Measurements from ENCODE around the gene ERGIC1. TPM values are rescaled to one million over a fixed set of nuclear protein-coding genes. Genes with fewer than 3 reads are reported as not detected.

ERGIC1 gene
- total and polyA plus RNA-seq, 2 experiments from 2014 or later, result 25.2 to 92.2 TPM

- DNase-seq (ENCODE audit: low spot score), result no peak
- Histone ChIP-seq H2AFZ (no peak overlapping the region), H4K20me1 (replicated peaks; ENCODE audit: insufficient read depth) (peaks cover 49% of the 10 kb centered on the region), H3K27me3 (ENCODE audit: insufficient read depth) (no peaks in the 10 kb centered on the region), H3K9me2 (ENCODE audit: insufficient read depth) (no peaks in the 10 kb centered on the region), H3K4me1 (ENCODE audit: insufficient read depth) (peaks cover 21% of the 10 kb centered on the region), H3F3A (replicated peaks; ENCODE audit: low read depth) (0 out of 2 replicates have a peak, but pooled peaks cover 2% of the 10 kb centered on the region), H3K4me3 (no peak overlapping the region), H3K79me2 (replicated peaks; ENCODE audit: insufficient read depth) (peaks cover 73% of the 10 kb centered on the region), H3K36me3 (ENCODE audit: insufficient read depth) (no peaks in the 10 kb centered on the region; the same call in 1 of the 2 replicates), H3K4me2 (no peak overlapping the region), H3K27ac (ENCODE audit: low read depth) (no peak overlapping the region)
- H3K27me3 Mint-ChIP-seq (ENCODE audit: insufficient read depth, low read depth, poor library complexity), result peaks cover 6% of the 10 kb centered on the region
- ATAC-seq, result no peak
- H3K4me1 Mint-ChIP-seq, result peaks cover 45% of the 10 kb centered on the region
- no peaks in the 10 kb centered on the region for H3K9me3 Mint-ChIP-seq
- peaks cover 8% of the 10 kb centered on the region for H3K36me3 Mint-ChIP-seq (ENCODE audit: low read depth)
- TF ChIP-seq POLR2AphosphoS5 (IDR thresholded peaks at IDR 0.05; ENCODE audit: low read depth) (no peak), CTCF (conservative IDR thresholded peaks at IDR 0.05; ENCODE audit: low read depth in 2 of 2) (no peak), JUNB (IDR thresholded peaks at IDR 0.05; ENCODE audit: unreplicated experiment) (no peak), NANOG (IDR thresholded peaks at IDR 0.05; ENCODE audit: borderline replicate concordance) (no peak), CREB1 (CRISPR knock-in tag; IDR thresholded peaks at IDR 0.05; ENCODE audit: low read depth) (no peak), EZH2phosphoT487 (IDR thresholded peaks at IDR 0.05; ENCODE audit: unreplicated experiment) (no peak), ZNF331 (CRISPR knock-in tag; IDR thresholded peaks at IDR 0.05; ENCODE audit: low read depth) (no peak), STAT1 (IDR thresholded peaks at IDR 0.05; ENCODE audit: unreplicated experiment) (no peak), ZNF114 (CRISPR knock-in tag; IDR thresholded peaks at IDR 0.05) (no peak), EZH2 (IDR thresholded peaks at IDR 0.05; ENCODE audit: low read depth, unreplicated experiment) (no peak), REST (IDR thresholded peaks at IDR 0.05; ENCODE audit: unreplicated experiment) (no peak)
- TF ChIP-seq, protein P1, sequence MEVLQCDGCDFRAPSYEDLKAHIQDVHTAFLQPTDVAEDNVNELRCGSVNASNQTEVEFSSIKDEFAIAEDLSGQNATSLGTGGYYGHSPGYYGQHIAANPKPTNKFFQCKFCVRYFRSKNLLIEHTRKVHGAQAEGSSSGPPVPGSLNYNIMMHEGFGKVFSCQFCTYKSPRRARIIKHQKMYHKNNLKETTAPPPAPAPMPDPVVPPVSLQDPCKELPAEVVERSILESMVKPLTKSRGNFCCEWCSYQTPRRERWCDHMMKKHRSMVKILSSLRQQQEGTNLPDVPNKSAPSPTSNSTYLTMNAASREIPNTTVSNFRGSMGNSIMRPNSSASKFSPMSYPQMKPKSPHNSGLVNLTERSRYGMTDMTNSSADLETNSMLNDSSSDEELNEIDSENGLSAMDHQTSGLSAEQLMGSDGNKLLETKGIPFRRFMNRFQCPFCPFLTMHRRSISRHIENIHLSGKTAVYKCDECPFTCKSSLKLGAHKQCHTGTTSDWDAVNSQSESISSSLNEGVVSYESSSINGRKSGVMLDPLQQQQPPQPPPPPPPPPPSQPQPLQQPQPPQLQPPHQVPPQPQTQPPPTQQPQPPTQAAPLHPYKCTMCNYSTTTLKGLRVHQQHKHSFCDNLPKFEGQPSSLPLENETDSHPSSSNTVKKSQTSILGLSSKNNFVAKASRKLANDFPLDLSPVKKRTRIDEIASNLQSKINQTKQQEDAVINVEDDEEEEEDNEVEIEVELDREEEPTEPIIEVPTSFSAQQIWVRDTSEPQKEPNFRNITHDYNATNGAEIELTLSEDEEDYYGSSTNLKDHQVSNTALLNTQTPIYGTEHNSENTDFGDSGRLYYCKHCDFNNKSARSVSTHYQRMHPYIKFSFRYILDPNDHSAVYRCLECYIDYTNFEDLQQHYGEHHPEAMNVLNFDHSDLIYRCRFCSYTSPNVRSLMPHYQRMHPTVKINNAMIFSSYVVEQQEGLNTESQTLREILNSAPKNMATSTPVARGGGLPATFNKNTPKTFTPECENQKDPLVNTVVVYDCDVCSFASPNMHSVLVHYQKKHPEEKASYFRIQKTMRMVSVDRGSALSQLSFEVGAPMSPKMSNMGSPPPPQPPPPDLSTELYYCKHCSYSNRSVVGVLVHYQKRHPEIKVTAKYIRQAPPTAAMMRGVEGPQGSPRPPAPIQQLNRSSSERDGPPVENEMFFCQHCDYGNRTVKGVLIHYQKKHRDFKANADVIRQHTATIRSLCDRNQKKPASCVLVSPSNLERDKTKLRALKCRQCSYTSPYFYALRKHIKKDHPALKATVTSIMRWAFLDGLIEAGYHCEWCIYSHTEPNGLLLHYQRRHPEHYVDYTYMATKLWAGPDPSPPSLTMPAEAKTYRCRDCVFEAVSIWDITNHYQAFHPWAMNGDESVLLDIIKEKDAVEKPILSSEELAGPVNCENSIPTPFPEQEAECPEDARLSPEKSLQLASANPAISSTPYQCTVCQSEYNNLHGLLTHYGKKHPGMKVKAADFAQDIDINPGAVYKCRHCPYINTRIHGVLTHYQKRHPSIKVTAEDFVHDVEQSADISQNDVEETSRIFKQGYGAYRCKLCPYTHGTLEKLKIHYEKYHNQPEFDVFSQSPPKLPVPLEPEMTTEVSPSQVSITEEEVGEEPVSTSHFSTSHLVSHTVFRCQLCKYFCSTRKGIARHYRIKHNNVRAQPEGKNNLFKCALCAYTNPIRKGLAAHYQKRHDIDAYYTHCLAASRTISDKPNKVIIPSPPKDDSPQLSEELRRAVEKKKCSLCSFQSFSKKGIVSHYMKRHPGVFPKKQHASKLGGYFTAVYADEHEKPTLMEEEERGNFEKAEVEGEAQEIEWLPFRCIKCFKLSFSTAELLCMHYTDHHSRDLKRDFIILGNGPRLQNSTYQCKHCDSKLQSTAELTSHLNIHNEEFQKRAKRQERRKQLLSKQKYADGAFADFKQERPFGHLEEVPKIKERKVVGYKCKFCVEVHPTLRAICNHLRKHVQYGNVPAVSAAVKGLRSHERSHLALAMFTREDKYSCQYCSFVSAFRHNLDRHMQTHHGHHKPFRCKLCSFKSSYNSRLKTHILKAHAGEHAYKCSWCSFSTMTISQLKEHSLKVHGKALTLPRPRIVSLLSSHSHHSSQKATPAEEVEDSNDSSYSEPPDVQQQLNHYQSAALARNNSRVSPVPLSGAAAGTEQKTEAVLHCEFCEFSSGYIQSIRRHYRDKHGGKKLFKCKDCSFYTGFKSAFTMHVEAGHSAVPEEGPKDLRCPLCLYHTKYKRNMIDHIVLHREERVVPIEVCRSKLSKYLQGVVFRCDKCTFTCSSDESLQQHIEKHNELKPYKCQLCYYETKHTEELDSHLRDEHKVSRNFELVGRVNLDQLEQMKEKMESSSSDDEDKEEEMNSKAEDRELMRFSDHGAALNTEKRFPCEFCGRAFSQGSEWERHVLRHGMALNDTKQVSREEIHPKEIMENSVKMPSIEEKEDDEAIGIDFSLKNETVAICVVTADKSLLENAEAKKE (CRISPR knock-in tag; IDR thresholded peaks at IDR 0.05), result no peak
- TF ChIP-seq, protein P2, sequence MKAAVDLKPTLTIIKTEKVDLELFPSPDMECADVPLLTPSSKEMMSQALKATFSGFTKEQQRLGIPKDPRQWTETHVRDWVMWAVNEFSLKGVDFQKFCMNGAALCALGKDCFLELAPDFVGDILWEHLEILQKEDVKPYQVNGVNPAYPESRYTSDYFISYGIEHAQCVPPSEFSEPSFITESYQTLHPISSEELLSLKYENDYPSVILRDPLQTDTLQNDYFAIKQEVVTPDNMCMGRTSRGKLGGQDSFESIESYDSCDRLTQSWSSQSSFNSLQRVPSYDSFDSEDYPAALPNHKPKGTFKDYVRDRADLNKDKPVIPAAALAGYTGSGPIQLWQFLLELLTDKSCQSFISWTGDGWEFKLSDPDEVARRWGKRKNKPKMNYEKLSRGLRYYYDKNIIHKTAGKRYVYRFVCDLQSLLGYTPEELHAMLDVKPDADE (IDR thresholded peaks at IDR 0.05), result no peak
- H3K4me3 Mint-ChIP-seq, result no peak overlapping the region
- no peak overlapping the region for H3K27ac Mint-ChIP-seq
Observed at GRCh38 chr5:172861461-172861860, 27.4 kb downstream of the ERGIC1 start.
